ENCODE measurements around the gene HOPX. TPM values are rescaled to one million over a fixed set of nuclear protein-coding genes. Genes with fewer than 3 reads are reported as not detected.
"Not testable (repeated sequence)": the region's sequence is repeated elsewhere in the genome, so short reads cannot be mapped to it uniquely, and the experiment has no call there.

The HOPX gene
- total RNA-seq, 2 experiments from 2014 or later: not detected

GRCh38 chr4:56611501-56611900 lies 69.6 kb downstream of the HOPX start:
- H3K4me2 ChIP-seq (ENCODE audit: low read length): no peak overlapping the region
- no TSS peak for BruUV-seq (replicated peaks)
- H4K20me1 ChIP-seq (ENCODE audit: insufficient read depth, low read length): no peaks in the 10 kb centered on the region
- H3K36me3 ChIP-seq (ENCODE audit: insufficient read depth, low read length): no peaks in the 10 kb centered on the region
- POLR2A ChIA-PET: interaction anchor here (0.6 kb wide), 1 partner anchor 29 kb away, joined by 4 read pairs; no protein-coding TSS in a partner anchor
- intact Hi-C loops (cut with micrococcal nuclease; ENCODE audit: unreplicated experiment): no loop called here
- DNase-seq (ENCODE audit: low spot score): no peak
- no peak overlapping the region for H3K4me3 ChIP-seq (ENCODE audit: low read depth, low read length, poor library complexity, severe bottlenecking)
- CTCF ChIA-PET (ENCODE audit: unreplicated experiment): no interaction called here
- H3K27ac ChIP-seq (ENCODE audit: low read depth, low read length, poor library complexity, severe bottlenecking): no peak overlapping the region
- no peak for TF ChIP-seq EZH2phosphoT487 (IDR thresholded peaks at IDR 0.05; ENCODE audit: borderline replicate concordance, low read depth, low read length)
- no peak for TF ChIP-seq CTCF (conservative IDR thresholded peaks at IDR 0.05; ENCODE audit: low read length)
- no peaks in the 10 kb centered on the region for H3K4me1 ChIP-seq (ENCODE audit: insufficient read depth, low read length, poor library complexity, severe bottlenecking)
- H3K9me2 ChIP-seq (ENCODE audit: insufficient read depth, low read length): no peaks in the 10 kb centered on the region
- no peak overlapping the region for H2AFZ ChIP-seq (ENCODE audit: low read length)
- H3K9me3 ChIP-seq (ENCODE audit: low read length): no peaks in the 10 kb centered on the region
- no peaks in the 10 kb centered on the region for H3K79me2 ChIP-seq (ENCODE audit: insufficient read depth, low read depth, low read length)

DNA sequence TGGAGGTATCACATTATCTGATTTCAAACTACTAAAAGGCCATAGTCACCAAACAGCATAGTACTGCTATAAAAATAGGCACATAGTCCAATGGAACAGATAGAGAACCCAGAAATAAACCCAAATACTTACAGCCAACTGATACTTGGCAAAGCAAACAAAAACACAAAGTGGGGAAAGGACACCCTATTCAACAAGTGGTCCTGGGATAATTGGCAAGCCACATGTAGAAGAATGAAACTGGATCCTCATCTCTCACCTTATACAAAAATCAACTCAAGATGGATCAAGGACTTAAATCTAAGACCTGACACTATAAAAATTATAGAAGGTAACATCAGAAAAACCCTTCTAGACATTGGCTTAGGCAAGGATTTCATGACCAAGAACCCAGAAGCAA lies 70.9 kb downstream of the HOPX start:
- H4K20me1 ChIP-seq (ENCODE audit: insufficient read depth, low read length); H3K4me3 ChIP-seq (ENCODE audit: low read depth, low read length, poor library complexity, severe bottlenecking); POLR2A ChIA-PET; H2AFZ ChIP-seq (ENCODE audit: low read length); H3K9me2 ChIP-seq (ENCODE audit: insufficient read depth, low read length); H3K9me3 ChIP-seq (ENCODE audit: low read length); intact Hi-C loops (cut with micrococcal nuclease; ENCODE audit: unreplicated experiment); H3K79me2 ChIP-seq (ENCODE audit: insufficient read depth, low read depth, low read length); BruUV-seq (replicated peaks); H3K4me2 ChIP-seq (ENCODE audit: low read length); H3K4me1 ChIP-seq (ENCODE audit: insufficient read depth, low read length, poor library complexity, severe bottlenecking); H3K36me3 ChIP-seq (ENCODE audit: insufficient read depth, low read length); CTCF ChIA-PET (ENCODE audit: unreplicated experiment); DNase-seq (ENCODE audit: low spot score); H3K27ac ChIP-seq (ENCODE audit: low read depth, low read length, poor library complexity, severe bottlenecking): not testable (repeated sequence)

- POLR2A ChIA-PET: interaction anchor here (0.5 to 0.7 kb wide), 2 partner anchors 50 to 376 kb away, joined by 3 to 4 read pairs; no protein-coding TSS in a partner anchor
Observed at GRCh38 chr4:56607926-56608325, 73.2 kb downstream of the HOPX start.

More at GRCh38 chr4:56607926-56608325, 73.2 kb downstream of the HOPX start:
- H4K20me1 ChIP-seq (ENCODE audit: insufficient read depth, low read length): no peaks in the 10 kb centered on the region
- intact Hi-C loops (cut with micrococcal nuclease; ENCODE audit: unreplicated experiment): no loop called here
- H3K79me2 ChIP-seq (ENCODE audit: insufficient read depth, low read depth, low read length): no peaks in the 10 kb centered on the region
- H3K9me3 ChIP-seq (ENCODE audit: low read length): no peaks in the 10 kb centered on the region
- H3K36me3 ChIP-seq (ENCODE audit: insufficient read depth, low read length): no peaks in the 10 kb centered on the region
- no TSS peak for BruUV-seq (replicated peaks)
- H2AFZ ChIP-seq (ENCODE audit: low read length): no peak overlapping the region
- DNase-seq (ENCODE audit: low spot score): no peak
- H3K27ac ChIP-seq (ENCODE audit: low read depth, low read length, poor library complexity, severe bottlenecking): no peak overlapping the region
- H3K9me2 ChIP-seq (ENCODE audit: insufficient read depth, low read length): no peaks in the 10 kb centered on the region
- CTCF ChIA-PET (ENCODE audit: unreplicated experiment): no interaction called here
- H3K4me3 ChIP-seq (ENCODE audit: low read depth, low read length, poor library complexity, severe bottlenecking): no peak overlapping the region
- H3K4me1 ChIP-seq (ENCODE audit: insufficient read depth, low read length, poor library complexity, severe bottlenecking): no peaks in the 10 kb centered on the region
- TF ChIP-seq CTCF (conservative IDR thresholded peaks at IDR 0.05; ENCODE audit: low read length): no peak
- no peak overlapping the region for H3K4me2 ChIP-seq (ENCODE audit: low read length)

Measured in OCI-LY7 (cell line).